H9 (cell line): ENCODE measurements around the gene DSCAM. TPM values are rescaled to one million over a fixed set of nuclear protein-coding genes. Genes with fewer than 3 reads are reported as not detected.

Experiments used
- DNase-seq: peaks from one replicate; pipeline ENCODE4 v3.0.0-alpha.2; 2017
- H2AFZ ChIP-seq: one replicate; pipeline ENCODE4 v1.6.1; 2013; ENCODE audit warnings: mild to moderate bottlenecking, low read length, control low read depth, moderate library complexity
- H2AK5ac ChIP-seq: 2 replicates; pipeline ENCODE4 v1.6.1; 2013; ENCODE audit warnings: low read length, control low read depth, mixed read lengths; ENCODE audit not compliant: insufficient read length
- H2BK120ac ChIP-seq: one replicate; pipeline ENCODE4 v1.6.1; 2013; ENCODE audit warnings: low read depth, mild to moderate bottlenecking, low read length, control low read depth, inconsistent platforms; ENCODE audit not compliant: poor library complexity, severe bottlenecking
- H2BK12ac ChIP-seq: 2 replicates; pipeline ENCODE4 v1.6.1; 2013; ENCODE audit warnings: low read length, control low read depth, mixed read lengths, low read depth; ENCODE audit not compliant: insufficient read length
- H2BK15ac ChIP-seq: 2 replicates; pipeline ENCODE4 v1.6.1; 2013; ENCODE audit warnings: low read depth, low read length, control low read depth
- H2BK20ac ChIP-seq: one replicate; pipeline ENCODE4 v1.6.1; 2013; ENCODE audit warnings: low read depth, mild to moderate bottlenecking, low read length, control low read depth, inconsistent platforms; ENCODE audit not compliant: poor library complexity, severe bottlenecking
- H2BK5ac ChIP-seq: 2 replicates; pipeline ENCODE4 v1.6.1; 2013; ENCODE audit warnings: low read length, control low read depth, mixed read lengths; ENCODE audit not compliant: insufficient read length
- H3K14ac ChIP-seq: 2 replicates; pipeline ENCODE4 v1.6.1; 2013; ENCODE audit warnings: low read length, control low read depth; ENCODE audit not compliant: insufficient read depth
- H3K18ac ChIP-seq: 2 replicates; pipeline ENCODE4 v1.6.1; 2013; ENCODE audit warnings: low read depth, mild to moderate bottlenecking, mixed read lengths, low read length, control low read depth; ENCODE audit not compliant: insufficient read length
- H3K23ac ChIP-seq: 2 replicates; pipeline ENCODE4 v1.6.1; 2013; ENCODE audit warnings: low read length, control low read depth, mixed read lengths, low read depth; ENCODE audit not compliant: insufficient read length
- H3K23me2 ChIP-seq: 2 replicates; pipeline ENCODE4 v1.6.1; 2013; ENCODE audit warnings: low read depth, mild to moderate bottlenecking, mixed read lengths, low read length, control low read depth; ENCODE audit not compliant: insufficient read length, poor library complexity, severe bottlenecking
- H3K27ac ChIP-seq: 2 replicates; pipeline ENCODE4 v1.5.1; 2013; ENCODE audit warnings: low read length, control low read depth, mixed read lengths, low read depth; ENCODE audit not compliant: insufficient read length
- H3K27me3 ChIP-seq: 2 replicates; pipeline ENCODE4 v1.6.1; 2013; ENCODE audit warnings: low read length, control low read depth, inconsistent platforms; ENCODE audit not compliant: insufficient read depth
- H3K4ac ChIP-seq: 2 replicates; pipeline ENCODE4 v1.6.1; 2013; ENCODE audit warnings: low read depth, mild to moderate bottlenecking, control low read depth, inconsistent platforms, low read length, moderate library complexity
- H3K4me1 ChIP-seq: 2 replicates; pipeline ENCODE4 v1.6.1; 2013; ENCODE audit warnings: low read length, control low read depth, inconsistent platforms; ENCODE audit not compliant: insufficient read depth
- H3K4me2 ChIP-seq: 2 replicates; pipeline ENCODE4 v1.6.1; 2013; ENCODE audit warnings: low read length, control low read depth, mixed read lengths; ENCODE audit not compliant: insufficient read length, insufficient read depth
- H3K56ac ChIP-seq: 2 replicates; pipeline ENCODE4 v1.6.1; 2013; ENCODE audit warnings: low read depth, mild to moderate bottlenecking, mixed read lengths, low read length, control low read depth; ENCODE audit not compliant: insufficient read length
- H3K79me1 ChIP-seq: 2 replicates; pipeline ENCODE4 v1.6.1; 2013; ENCODE audit warnings: low read depth, mild to moderate bottlenecking, moderate library complexity, low read length, control low read depth, inconsistent platforms; ENCODE audit not compliant: insufficient read depth, poor library complexity, severe bottlenecking
- H3K79me2 ChIP-seq: 2 replicates; pipeline ENCODE4 v1.6.1; 2013; ENCODE audit warnings: low read length, control low read depth, inconsistent platforms; ENCODE audit not compliant: insufficient read depth
- H3K9ac ChIP-seq: 2 replicates; pipeline ENCODE4 v1.6.1; 2013; ENCODE audit warnings: low read length, control low read depth, mixed read lengths; ENCODE audit not compliant: insufficient read length; ENCODE audit errors: extremely low read depth
- H3K9me3 ChIP-seq: one replicate; pipeline ENCODE4 v1.6.1; 2013; ENCODE audit warnings: low read depth, low read length, inconsistent platforms; ENCODE audit not compliant: control insufficient read depth
- H3T11ph ChIP-seq: one replicate; pipeline ENCODE4 v1.6.1; 2013; ENCODE audit warnings: mild to moderate bottlenecking, low read length, control low read depth, inconsistent platforms
- H4K20me1 ChIP-seq: one replicate; pipeline ENCODE4 v1.6.1; 2013; ENCODE audit not compliant: control insufficient read depth, insufficient read length, insufficient read depth
- H4K5ac ChIP-seq: 2 replicates; pipeline ENCODE4 v1.6.1; 2013; ENCODE audit warnings: low read depth, mild to moderate bottlenecking, mixed read lengths, low read length, control low read depth; ENCODE audit not compliant: insufficient read length
- H4K8ac ChIP-seq: replicated peaks from 2 replicates; pipeline ENCODE4 v1.6.1; 2013; ENCODE audit warnings: low read length, control low read depth, mixed read lengths, low read depth; ENCODE audit not compliant: insufficient read length
- H4K91ac ChIP-seq: 2 replicates; pipeline ENCODE4 v1.6.1; 2013; ENCODE audit warnings: low read depth, mild to moderate bottlenecking, moderate library complexity, mixed read lengths, low read length, control low read depth; ENCODE audit not compliant: insufficient read length
- H3K27ac Mint-ChIP-seq, 3 experiments: 2 replicates in 2 of 3; 3 replicates in 1 of 3; pipeline ENCODE4 v1.8.0; 2020 to 2021; ENCODE audit warnings: mixed read lengths in 3 of 3, mild to moderate bottlenecking in 1 of 3, moderate library complexity in 1 of 3
- H3K27me3 Mint-ChIP-seq: 2 replicates; pipeline ENCODE4 v1.8.0; 2021; ENCODE audit warnings: low read depth, mild to moderate bottlenecking, moderate library complexity, mixed read lengths
- H3K36me3 Mint-ChIP-seq, 3 experiments: 2 replicates in 2 of 3; 3 replicates in 1 of 3; pipeline ENCODE4 v1.8.0; 2020 to 2021; ENCODE audit warnings: low read depth in 3 of 3, mixed read lengths in 3 of 3; ENCODE audit not compliant: insufficient read depth in 1 of 3
- H3K4me1 Mint-ChIP-seq, 2 experiments: 2 replicates each; pipeline ENCODE4 v1.8.0; 2020; ENCODE audit warnings: mixed read lengths in 2 of 2
- H3K4me3 Mint-ChIP-seq, 2 experiments: 2 replicates in 1 of 2; 3 replicates in 1 of 2; pipeline ENCODE4 v1.8.0; 2020 to 2021; ENCODE audit warnings: mild to moderate bottlenecking in 2 of 2, mixed read lengths in 2 of 2, moderate library complexity in 1 of 2
- H3K9me3 Mint-ChIP-seq, 2 experiments: 2 replicates in 1 of 2; 3 replicates in 1 of 2; pipeline ENCODE4 v1.8.0; 2020; ENCODE audit warnings: mild to moderate bottlenecking in 2 of 2, mixed read lengths in 2 of 2, moderate library complexity in 1 of 2
- CTCF ChIP-seq: fragments of 200-600 bp; sonication (generic); conservative IDR thresholded peaks from 3 replicates; pipeline ENCODE4 v1.8.0; 2021; ENCODE audit warnings: antibody characterized with exemption, mild to moderate bottlenecking
- WGBS: extraction: QIAGEN DNeasy Blood & Tissue Kit; methylation state at CpG from one replicate; pipeline ENCODE4 v1.1.7; 2013; ENCODE audit warnings: missing lambda C conversion rate, low lambda C conversion rate, mixed read lengths; ENCODE audit not compliant: insufficient read length; ENCODE audit errors: extremely low coverage; 5-methylcytosine and 5-hydroxymethylcytosine counted together
- total RNA-seq: library from RNA; stranded (reverse); gene quantifications from 2 replicates; pipeline ENCODE4 v1.2.1, GENCODE V29; 2021

The DSCAM gene
- total RNA-seq, 1 experiment from 2014 or later = 0.17 TPM

GRCh38 chr21:40489001-40489400, 358.0 kb downstream of the DSCAM start:
- Mint-ChIP-seq H3K4me1 (peaks cover 3 to 5% of the 10 kb centered on the region in 2 experiments; a peak in 3 of 4 replicates), H3K36me3 (peaks cover 0 to 13% (median 7%) of the 10 kb centered on the region in 3 experiments; a peak in 5 of 7 replicates), H3K27me3 (peaks cover 2% of the 10 kb centered on the region; the same call in 1 of the 2 replicates), H3K27ac (no peak overlapping the region), H3K4me3 (no peak overlapping the region), H3K9me3 (peaks cover 18 to 26% of the 10 kb centered on the region in 2 experiments)
- H2BK20ac ChIP-seq = no peak overlapping the region
- WGBS = no CpG with 5 or more reads among the region's 1 CpG
- no peak for TF ChIP-seq CTCF
- H3K4me2 ChIP-seq = no peak overlapping the region
- H3K56ac ChIP-seq = no peak overlapping the region
- H2BK120ac ChIP-seq = no peak overlapping the region
- H4K5ac ChIP-seq = no peak overlapping the region
- no peaks in the 10 kb centered on the region for H4K20me1 ChIP-seq
- no peak overlapping the region for H4K91ac ChIP-seq
- no peaks in the 10 kb centered on the region for H3K4me1 ChIP-seq
- no peak for DNase-seq
- H3K18ac ChIP-seq = no peak overlapping the region
- H3K79me1 ChIP-seq = no peaks in the 10 kb centered on the region
- H3K27ac ChIP-seq = no peak overlapping the region
- H3K9me3 ChIP-seq = no peaks in the 10 kb centered on the region
- no peaks in the 10 kb centered on the region for H3K23me2 ChIP-seq
- no peak overlapping the region for H3K14ac ChIP-seq
- H3K4ac ChIP-seq = no peak overlapping the region
- H3K23ac ChIP-seq = no peak overlapping the region
- no peak overlapping the region for H3T11ph ChIP-seq
- H3K9ac ChIP-seq = no peak overlapping the region
- H3K27me3 ChIP-seq = no peaks in the 10 kb centered on the region
- H2BK15ac ChIP-seq = no peak overlapping the region
- H2BK12ac ChIP-seq = no peak overlapping the region
- H2BK5ac ChIP-seq = no peak overlapping the region
- no peak overlapping the region for H4K8ac ChIP-seq
- no peak overlapping the region for H2AFZ ChIP-seq
- no peak overlapping the region for H2AK5ac ChIP-seq
- H3K79me2 ChIP-seq = no peaks in the 10 kb centered on the region
